HepG2 (cell line): ENCODE data around the gene ACOT8. TPM values are rescaled to one million over a fixed set of nuclear protein-coding genes. Genes with fewer than 3 reads are reported as not detected.
A peak's percentile ranks its signal among the peaks of the same experiment; 100 is the strongest.

Source experiments
- ETV6 ChIP-seq: sonication (generic); formaldehyde crosslinking; conservative IDR thresholded peaks from 2 replicates; pipeline ENCODE4 v1.4.0; 2020; ENCODE audit warnings: missing genetic modification reagents
- EZH2 ChIP-seq: conservative IDR thresholded peaks from 2 replicates; pipeline ENCODE4 v1.6.1; 2012; ENCODE audit warnings: mild to moderate bottlenecking, low read depth, low read length, moderate library complexity
- GRHL1 ChIP-seq: sonication (generic); formaldehyde crosslinking; conservative IDR thresholded peaks from 2 replicates; pipeline ENCODE4 v1.8.0; 2022; ENCODE audit warnings: missing genetic modification reagents
- SMARCC2 ChIP-seq: fragments of 450-650 bp; IDR thresholded peaks from 2 replicates; pipeline ENCODE4 v1.6.1; 2017; ENCODE audit warnings: antibody characterized with exemption, mild to moderate bottlenecking
- SYNCRIP ChIP-seq: fragments of 200-400 bp; formaldehyde crosslinking; IDR thresholded peaks from 2 replicates; pipeline ENCODE4 v1.6.1; 2018; ENCODE audit warnings: mild to moderate bottlenecking, low read depth, low read length; ENCODE audit not compliant: insufficient read depth
- ZBTB2 ChIP-seq: sonication (generic); formaldehyde crosslinking; IDR thresholded peaks from 2 replicates; pipeline ENCODE4 v1.8.0; 2022; ENCODE audit warnings: low read depth, missing genetic modification reagents
- ZBTB39 ChIP-seq: sonication (generic); formaldehyde crosslinking; IDR thresholded peaks from 2 replicates; pipeline ENCODE4 v1.5.0; 2020; ENCODE audit warnings: missing genetic modification reagents
- ZNF614 ChIP-seq: IDR thresholded peaks from 2 replicates; pipeline ENCODE4 v1.6.1; 2018; ENCODE audit warnings: missing biosample characterization, missing genetic modification reagents, inconsistent platforms, borderline replicate concordance
- ZNF747 ChIP-seq: sonication (generic); formaldehyde crosslinking; IDR thresholded peaks from 2 replicates; pipeline ENCODE4 v1.8.1; 2023; ENCODE audit warnings: missing genetic modification reagents, mild to moderate bottlenecking, borderline replicate concordance
- polyA plus RNA-seq, 8 experiments: library from polyadenylated mRNA; depleted of rRNA in 3 of 8; stranded (reverse) in 7 of 8; unstranded in 1 of 8; fragments of >200 nt; fragmentation: Illumina TruSeq in 4 of 8; extraction: Trizol in 4 of 8; gene quantifications; 2 replicates each; pipeline versions ENCODE4 v1.2.1 to v1.2.3, GENCODE V29; 2011 to 2016; ENCODE audit warnings: low read depth in 4 of 8, missing spikeins in 1 of 8, mixed read lengths in 1 of 8; ENCODE audit not compliant: insufficient read depth in 1 of 8
- total RNA-seq, 5 experiments: library from RNA; depleted of rRNA; stranded (reverse); fragments of >200 nt; fragmentation: Illumina TruSeq; extraction: Trizol; gene quantifications; 2 replicates each; pipeline ENCODE4 v1.2.3, GENCODE V29; 2016; ENCODE audit warnings: low read depth in 1 of 5
- TF ChIP-seq, protein P1 (sequence below): sonication (generic); formaldehyde crosslinking; IDR thresholded peaks from 2 replicates; pipeline ENCODE4 v1.5.1; 2020; ENCODE audit warnings: missing genetic modification reagents, mild to moderate bottlenecking, borderline replicate concordance
- TF ChIP-seq, protein P2 (sequence below): IDR thresholded peaks from 2 replicates; pipeline ENCODE4 v1.6.1; 2016; ENCODE audit warnings: missing compliant biosample characterization, missing genetic modification reagents, borderline replicate concordance
- TF ChIP-seq, protein P3 (sequence below): fragments of 450-650 bp; IDR thresholded peaks from 2 replicates; pipeline ENCODE4 v1.6.1; 2017

Gene ACOT8
- total and polyA plus RNA-seq, 2 of the 13 experiments (the other 11 are each of a cell fraction or from before 2014, with no cell fraction given), result 31.4 to 45.5 TPM

DNA sequence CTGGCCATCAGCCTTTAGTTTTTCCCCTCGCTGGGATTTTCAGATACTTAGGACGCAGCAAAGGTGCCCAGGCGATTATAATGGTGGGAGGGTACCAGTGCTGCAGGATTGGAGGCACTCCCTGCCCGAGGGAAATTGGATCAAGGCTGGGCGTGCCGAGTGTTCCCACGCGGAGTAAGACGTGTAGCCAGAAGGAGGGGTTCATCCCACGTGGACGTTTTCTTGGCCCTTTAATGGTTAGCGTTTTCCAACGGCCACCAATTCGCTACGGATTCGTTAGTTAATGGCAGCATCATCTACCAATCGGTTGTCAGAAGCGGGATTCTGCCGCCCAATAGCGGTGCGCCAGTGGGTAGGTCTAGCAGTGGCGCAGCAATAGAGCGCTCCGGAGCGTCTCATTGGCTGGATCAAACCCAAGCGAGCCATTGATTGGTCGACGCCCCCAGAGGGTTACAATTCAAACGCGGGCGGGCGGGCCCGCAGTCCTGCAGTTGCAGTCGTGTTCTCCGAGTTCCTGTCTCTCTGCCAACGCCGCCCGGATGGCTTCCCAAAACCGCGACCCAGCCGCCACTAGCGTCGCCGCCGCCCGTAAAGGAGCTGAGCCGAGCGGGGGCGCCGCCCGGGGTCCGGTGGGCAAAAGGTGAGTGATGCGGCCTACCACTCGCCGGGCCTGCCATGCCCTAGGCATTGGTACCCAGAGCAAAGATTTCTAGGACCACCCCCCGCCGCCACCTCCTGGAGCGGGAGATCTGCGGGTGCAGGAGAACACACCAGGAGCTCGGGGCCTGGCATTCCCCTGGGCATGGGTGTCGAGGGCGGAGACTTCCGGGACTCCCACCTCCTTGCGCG lies 44.8 kb downstream of the ACOT8 start, which contains the start of gene UBE2C (continued):
- peak; percentile 59; the same call in 1 of the 2 replicates for TF ChIP-seq GRHL1 (CRISPR knock-in tag)
- no peak for TF ChIP-seq ZBTB39
- TF ChIP-seq, protein P1, sequence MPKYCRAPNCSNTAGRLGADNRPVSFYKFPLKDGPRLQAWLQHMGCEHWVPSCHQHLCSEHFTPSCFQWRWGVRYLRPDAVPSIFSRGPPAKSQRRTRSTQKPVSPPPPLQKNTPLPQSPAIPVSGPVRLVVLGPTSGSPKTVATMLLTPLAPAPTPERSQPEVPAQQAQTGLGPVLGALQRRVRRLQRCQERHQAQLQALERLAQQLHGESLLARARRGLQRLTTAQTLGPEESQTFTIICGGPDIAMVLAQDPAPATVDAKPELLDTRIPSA (CRISPR knock-in tag), result no peak
- no peak for TF ChIP-seq EZH2
- peak; percentile 20; the same call in 1 of the 2 replicates for TF ChIP-seq ETV6 (CRISPR knock-in tag)
- no peak for TF ChIP-seq SYNCRIP
- 0 out of 2 replicates have a peak, but pooled peaks have one; percentile 19 for TF ChIP-seq ZNF614 (CRISPR knock-in tag)
- TF ChIP-seq, protein P2, sequence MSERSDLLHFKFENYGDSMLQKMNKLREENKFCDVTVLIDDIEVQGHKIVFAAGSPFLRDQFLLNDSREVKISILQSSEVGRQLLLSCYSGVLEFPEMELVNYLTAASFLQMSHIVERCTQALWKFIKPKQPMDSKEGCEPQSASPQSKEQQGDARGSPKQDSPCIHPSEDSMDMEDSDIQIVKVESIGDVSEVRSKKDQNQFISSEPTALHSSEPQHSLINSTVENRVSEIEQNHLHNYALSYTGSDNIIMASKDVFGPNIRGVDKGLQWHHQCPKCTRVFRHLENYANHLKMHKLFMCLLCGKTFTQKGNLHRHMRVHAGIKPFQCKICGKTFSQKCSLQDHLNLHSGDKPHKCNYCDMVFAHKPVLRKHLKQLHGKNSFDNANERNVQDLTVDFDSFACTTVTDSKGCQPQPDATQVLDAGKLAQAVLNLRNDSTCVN (CRISPR knock-in tag), result no peak; the same call in 1 of the 2 replicates
- TF ChIP-seq, protein P3, sequence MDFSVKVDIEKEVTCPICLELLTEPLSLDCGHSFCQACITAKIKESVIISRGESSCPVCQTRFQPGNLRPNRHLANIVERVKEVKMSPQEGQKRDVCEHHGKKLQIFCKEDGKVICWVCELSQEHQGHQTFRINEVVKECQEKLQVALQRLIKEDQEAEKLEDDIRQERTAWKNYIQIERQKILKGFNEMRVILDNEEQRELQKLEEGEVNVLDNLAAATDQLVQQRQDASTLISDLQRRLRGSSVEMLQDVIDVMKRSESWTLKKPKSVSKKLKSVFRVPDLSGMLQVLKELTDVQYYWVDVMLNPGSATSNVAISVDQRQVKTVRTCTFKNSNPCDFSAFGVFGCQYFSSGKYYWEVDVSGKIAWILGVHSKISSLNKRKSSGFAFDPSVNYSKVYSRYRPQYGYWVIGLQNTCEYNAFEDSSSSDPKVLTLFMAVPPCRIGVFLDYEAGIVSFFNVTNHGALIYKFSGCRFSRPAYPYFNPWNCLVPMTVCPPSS, result no peak
- no peak for TF ChIP-seq SMARCC2
- TF ChIP-seq ZBTB2 (CRISPR knock-in tag), result peak; percentile 66; the same call in 1 of the 2 replicates
- TF ChIP-seq ZNF747 (CRISPR knock-in tag), result 0 out of 2 replicates have a peak, but pooled peaks have one; percentile 47
